Testis (tissue), 2 donors: ENCODE results near the gene ARHGAP26.

ENCODE experiments used
- POLR2A ChIP-seq: fragments of 450-650 bp; IDR thresholded peaks from one replicate; pipeline ENCODE4 v1.6.1; 2017; ENCODE audit warnings: antibody characterized with exemption, mild to moderate bottlenecking, moderate library complexity
- TF ChIP-seq, protein P1 (sequence below), 3 experiments: fragments of 450-650 bp in 2 of 3; fragments of 200-600 bp in 1 of 3; sonication (generic) in 1 of 3; IDR thresholded peaks; one replicate each; pipeline ENCODE4 v1.5.1; 2016 to 2019; ENCODE audit warnings: antibody characterized with exemption in 3 of 3, mild to moderate bottlenecking in 2 of 3, moderate library complexity in 1 of 3

DNA sequence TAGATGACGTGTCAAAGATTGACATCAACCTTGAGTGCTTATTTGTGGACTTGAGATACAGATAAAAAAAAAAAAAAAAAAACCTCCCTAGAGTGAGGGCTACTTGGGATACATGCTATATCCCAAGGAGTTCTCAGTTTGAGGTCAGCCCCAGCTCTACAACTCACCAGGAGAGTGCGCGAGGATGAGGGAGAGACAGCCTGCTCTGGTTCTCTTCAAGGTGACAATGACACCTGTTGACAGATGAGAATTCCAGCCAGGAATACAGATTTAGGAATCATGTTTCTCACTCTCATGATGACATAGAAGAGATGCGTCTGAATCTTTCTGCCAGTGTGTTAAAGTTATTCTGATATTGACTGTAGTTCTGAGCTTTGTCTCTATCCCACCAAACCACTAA, 24.9 kb upstream of the ARHGAP26 start:
- TF ChIP-seq POLR2A, result no peak
- TF ChIP-seq, protein P1, sequence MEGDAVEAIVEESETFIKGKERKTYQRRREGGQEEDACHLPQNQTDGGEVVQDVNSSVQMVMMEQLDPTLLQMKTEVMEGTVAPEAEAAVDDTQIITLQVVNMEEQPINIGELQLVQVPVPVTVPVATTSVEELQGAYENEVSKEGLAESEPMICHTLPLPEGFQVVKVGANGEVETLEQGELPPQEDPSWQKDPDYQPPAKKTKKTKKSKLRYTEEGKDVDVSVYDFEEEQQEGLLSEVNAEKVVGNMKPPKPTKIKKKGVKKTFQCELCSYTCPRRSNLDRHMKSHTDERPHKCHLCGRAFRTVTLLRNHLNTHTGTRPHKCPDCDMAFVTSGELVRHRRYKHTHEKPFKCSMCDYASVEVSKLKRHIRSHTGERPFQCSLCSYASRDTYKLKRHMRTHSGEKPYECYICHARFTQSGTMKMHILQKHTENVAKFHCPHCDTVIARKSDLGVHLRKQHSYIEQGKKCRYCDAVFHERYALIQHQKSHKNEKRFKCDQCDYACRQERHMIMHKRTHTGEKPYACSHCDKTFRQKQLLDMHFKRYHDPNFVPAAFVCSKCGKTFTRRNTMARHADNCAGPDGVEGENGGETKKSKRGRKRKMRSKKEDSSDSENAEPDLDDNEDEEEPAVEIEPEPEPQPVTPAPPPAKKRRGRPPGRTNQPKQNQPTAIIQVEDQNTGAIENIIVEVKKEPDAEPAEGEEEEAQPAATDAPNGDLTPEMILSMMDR (IDR thresholded peaks at IDR 0.05), result no peak
